GM18951 (cell line): ENCODE results near the gene GTSE1.

Source experiments
- POLR2A ChIP-seq: IDR thresholded peaks from 4 replicates; pipeline ENCODE4 v1.6.1; 2011; ENCODE audit warnings: mild to moderate bottlenecking; ENCODE audit not compliant: insufficient read length, insufficient read depth; ENCODE audit errors: extremely low read depth
- in situ Hi-C: fragments of 300-500 bp; cut with MboI; formaldehyde crosslinking; loops from one replicate; pipeline ENCODE4 v1.12.0; 2022; ENCODE audit warnings: low sequenced_read_pairs, mixed read lengths, inconsistent platforms; ENCODE audit not compliant: unreplicated experiment

The GTSE1 gene

GRCh38 chr22:46368871-46369715 is 72.4 kb downstream of the GTSE1 start:
- no peak for TF ChIP-seq POLR2A
- in situ Hi-C loops = loop anchor here (10.0 kb wide), 1 partner anchor 66 kb away; no protein-coding TSS in a partner anchor

GRCh38 chr22:46369716-46370583 is 73.3 kb downstream of the GTSE1 start:
- in situ Hi-C loops = loop anchor here (10.0 kb wide), 1 partner anchor 65 kb away; no protein-coding TSS in a partner anchor
- TF ChIP-seq POLR2A = no peak

GRCh38 chr22:46370584-46371291 is 74.1 kb downstream of the GTSE1 start:
- TF ChIP-seq POLR2A = no peak
- in situ Hi-C loops = no loop called here

DNA sequence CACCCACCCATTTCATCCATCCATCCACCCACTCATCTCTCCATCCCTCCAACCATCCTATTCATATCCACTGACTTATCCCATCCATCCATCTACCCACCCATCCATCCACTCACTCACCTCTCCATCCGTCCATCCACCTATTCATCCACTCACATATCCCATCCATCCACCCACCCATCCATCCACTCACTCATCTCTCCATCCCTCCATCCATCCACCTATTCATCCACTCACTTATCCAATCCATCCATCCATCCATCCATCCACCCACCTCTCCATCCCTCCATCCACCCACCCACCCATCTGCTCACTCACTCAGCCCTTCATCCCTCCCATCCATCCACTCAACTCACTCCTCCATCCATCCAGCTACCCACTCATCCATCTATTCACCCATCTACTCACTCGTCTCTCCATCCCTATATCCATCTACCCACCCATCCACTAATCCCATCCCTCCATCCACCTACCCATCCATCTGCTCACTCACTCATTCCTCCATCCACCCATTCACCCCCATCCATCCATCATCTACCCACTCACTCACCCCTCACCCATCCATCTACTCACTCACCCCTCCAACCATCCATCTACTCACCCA is 75.1 kb downstream of the GTSE1 start:
- TF ChIP-seq POLR2A = no peak
- in situ Hi-C loops = no loop called here

- in situ Hi-C loops = no loop called here
- TF ChIP-seq POLR2A = no peak
Measured at GRCh38 chr22:46372686-46373085, 76.0 kb downstream of the GTSE1 start.

DNA sequence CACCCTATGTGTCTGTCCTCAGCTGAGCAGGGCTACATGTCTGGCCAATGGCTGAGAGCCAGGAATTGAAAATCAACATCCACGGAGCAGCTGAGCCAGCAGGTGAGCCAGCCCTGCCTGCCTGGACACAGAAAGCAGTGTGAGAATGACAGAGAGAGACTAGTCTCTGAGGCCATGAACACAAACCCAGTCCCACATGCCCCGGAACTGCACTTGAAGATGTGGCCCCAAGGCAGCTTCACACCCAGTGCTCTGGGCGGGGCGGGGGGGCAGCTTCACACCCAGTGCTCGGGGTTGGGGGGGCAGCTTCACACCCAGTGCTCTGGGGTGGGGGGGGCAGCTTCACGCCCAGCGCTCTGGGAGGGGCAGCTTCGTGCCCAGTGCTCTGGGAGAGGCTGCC is 76.5 kb downstream of the GTSE1 start:
- in situ Hi-C loops = no loop called here
- no peak for TF ChIP-seq POLR2A

DNA sequence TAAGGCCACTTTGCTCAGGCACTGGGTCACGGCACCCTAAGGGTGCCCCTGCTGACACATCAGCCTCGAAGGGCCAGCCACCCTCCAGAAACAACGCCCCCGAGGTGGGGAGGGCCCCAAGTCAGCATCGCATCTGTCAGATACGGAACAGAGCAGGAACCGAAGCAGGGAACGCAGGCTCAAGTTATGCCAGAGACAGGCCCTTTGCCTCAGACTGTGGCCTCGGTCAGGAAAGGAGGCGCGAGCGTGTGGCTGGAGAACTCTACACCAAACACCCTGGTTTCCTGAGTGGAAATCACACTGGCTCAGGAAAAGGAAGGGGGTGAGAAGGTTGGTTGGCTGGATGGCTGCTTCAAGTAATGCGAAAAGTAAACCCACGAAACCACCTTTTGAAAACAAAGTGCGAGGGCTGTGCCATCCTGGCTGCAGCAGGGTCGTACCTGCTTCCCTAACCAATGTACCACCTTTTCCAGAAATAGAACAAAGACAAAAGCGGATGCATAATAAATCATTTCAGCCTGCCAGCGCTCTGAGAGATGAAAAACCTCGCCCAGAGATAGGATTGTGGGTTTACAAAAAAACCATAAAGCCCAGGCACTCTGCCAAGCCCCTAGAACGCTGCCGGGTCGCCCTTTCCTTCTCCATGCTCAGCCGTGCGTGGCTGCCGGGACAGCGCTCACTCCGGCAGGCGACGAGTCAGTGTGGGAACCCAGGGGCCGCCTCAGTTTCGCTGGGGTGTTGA is 77.4 kb downstream of the GTSE1 start:
- in situ Hi-C loops = no loop called here
- TF ChIP-seq POLR2A = no peak

DNA sequence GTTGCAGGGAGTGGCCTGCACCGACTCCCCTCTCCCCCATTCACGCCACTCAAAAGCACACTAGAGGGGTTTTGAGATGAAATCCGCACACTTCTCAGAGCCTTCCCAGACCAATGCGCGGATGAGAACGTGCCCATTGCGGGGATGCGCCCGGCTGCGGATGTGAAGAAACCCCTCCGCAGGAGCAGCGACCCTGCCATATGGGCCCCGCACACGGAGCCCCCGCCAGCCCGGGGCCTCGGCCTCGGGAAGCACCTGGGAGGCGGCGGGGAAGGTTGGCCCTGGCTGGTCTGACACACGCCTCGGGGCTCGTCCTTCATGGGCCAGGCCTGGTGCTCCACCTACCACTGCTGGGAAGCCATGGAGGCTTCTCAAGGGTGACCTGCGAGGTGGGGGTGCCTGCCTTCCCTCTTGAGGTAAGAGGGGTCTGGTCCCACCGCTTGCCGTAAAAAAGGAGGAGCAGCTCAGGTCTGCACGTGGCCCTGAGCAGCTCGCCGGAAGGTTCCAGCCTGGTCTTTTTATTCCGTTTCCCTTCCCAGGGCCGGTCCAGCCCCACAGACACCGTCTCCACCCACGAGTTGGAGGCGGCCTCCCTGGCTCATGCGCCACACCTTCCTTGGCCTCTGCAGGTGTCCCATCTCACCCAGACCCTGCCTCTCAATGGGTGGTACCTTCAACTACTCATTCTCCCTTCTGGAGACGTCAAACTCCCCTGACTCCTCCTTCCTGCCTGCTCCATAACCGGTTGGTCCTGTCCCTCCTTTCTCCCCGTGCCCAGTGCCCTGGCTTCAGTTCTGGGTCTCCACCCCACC is 78.2 kb downstream of the GTSE1 start:
- TF ChIP-seq POLR2A = no peak
- in situ Hi-C loops = no loop called here

GRCh38 chr22:46376111-46376510 is 79.4 kb downstream of the GTSE1 start:
- TF ChIP-seq POLR2A = no peak
- in situ Hi-C loops = no loop called here

DNA sequence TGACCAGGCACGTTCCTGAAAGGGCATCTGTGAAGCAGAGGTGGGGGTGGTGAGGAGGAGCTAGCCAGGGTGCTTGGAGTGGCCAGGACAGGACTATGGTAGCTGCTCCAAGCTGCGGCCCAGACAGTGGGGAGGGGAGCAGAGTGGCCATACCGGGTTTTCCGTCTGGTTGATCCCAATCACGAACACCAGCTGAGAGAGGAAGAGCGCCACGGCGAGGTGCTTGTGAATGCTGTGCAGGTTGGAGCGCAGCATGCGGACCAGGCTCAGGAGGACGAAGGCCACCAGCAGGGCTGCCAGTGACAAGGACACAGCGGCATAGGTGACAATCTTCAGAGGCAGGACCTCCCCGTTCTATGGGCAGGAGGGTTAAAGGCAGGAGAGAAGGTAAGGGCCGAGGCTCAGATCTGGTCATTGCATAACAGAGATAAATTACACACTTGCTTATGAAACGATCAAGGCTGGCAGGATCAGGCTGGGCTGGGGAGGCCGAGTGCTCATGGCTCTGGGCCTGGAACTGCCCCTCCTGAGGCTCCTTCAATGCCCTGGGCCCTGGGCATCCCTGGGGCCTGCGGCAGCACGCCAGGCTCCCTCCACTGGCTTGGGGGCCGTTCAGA is 80.3 kb downstream of the GTSE1 start:
- in situ Hi-C loops = no loop called here
- no peak for TF ChIP-seq POLR2A
